Loucy (cell line): ENCODE results near the gene PMM1.

Experiments used
- H2AFZ ChIP-seq: fragments of 200-600 bp; sonication (generic); 2 replicates; pipeline ENCODE4 v1.6.0; 2016; ENCODE audit warnings: antibody characterized with exemption, mild to moderate bottlenecking, low read length, moderate library complexity
- H3F3A ChIP-seq: fragments of 200-600 bp; 2 replicates; pipeline ENCODE4 v1.6.0; 2016; ENCODE audit warnings: antibody characterized with exemption, low read depth, mild to moderate bottlenecking
- H3K27me3 ChIP-seq: fragments of 200-600 bp; sonication (generic); 2 replicates; pipeline ENCODE4 v1.6.1; 2014; ENCODE audit warnings: low read length, mild to moderate bottlenecking; ENCODE audit not compliant: insufficient read depth, poor library complexity, severe bottlenecking
- H3K36me3 ChIP-seq: fragments of 200-600 bp; sonication (generic); 2 replicates; pipeline ENCODE4 v1.6.1; 2016; ENCODE audit warnings: low read length; ENCODE audit not compliant: insufficient read depth
- H3K4me1 ChIP-seq: fragments of 200-600 bp; sonication (generic); 2 replicates; pipeline ENCODE4 v1.5.1; 2014; ENCODE audit warnings: low read length, mild to moderate bottlenecking; ENCODE audit not compliant: insufficient read depth, poor library complexity, severe bottlenecking
- H3K4me2 ChIP-seq: fragments of 200-600 bp; sonication (generic); 2 replicates; pipeline ENCODE4 v1.6.0; 2014; ENCODE audit warnings: antibody characterized with exemption, low read length, low read depth, mild to moderate bottlenecking; ENCODE audit not compliant: poor library complexity, severe bottlenecking
- H3K4me3 ChIP-seq: fragments of 200-600 bp; sonication (generic); 2 replicates; pipeline ENCODE4 v1.5.1; 2014; ENCODE audit warnings: low read length, mild to moderate bottlenecking, mixed read lengths; ENCODE audit not compliant: poor library complexity, severe bottlenecking
- H3K79me2 ChIP-seq: fragments of 200-600 bp; sonication (generic); 2 replicates; pipeline ENCODE4 v1.6.1; 2014; ENCODE audit warnings: low read length; ENCODE audit not compliant: insufficient read depth
- H3K9ac ChIP-seq: fragments of 200-600 bp; sonication (generic); 2 replicates; pipeline ENCODE4 v1.6.0; 2014; ENCODE audit warnings: mild to moderate bottlenecking, low read depth, low read length, moderate library complexity; ENCODE audit not compliant: poor library complexity, severe bottlenecking
- H3K9me2 ChIP-seq: fragments of 200-600 bp; sonication (generic); replicated peaks from 2 replicates; pipeline ENCODE4 v1.6.1; 2016; ENCODE audit warnings: low read depth, low read length, mixed read lengths
- H3K9me3 ChIP-seq: fragments of 200-600 bp; sonication (generic); 2 replicates; pipeline ENCODE4 v1.6.1; 2014; ENCODE audit warnings: mild to moderate bottlenecking, antibody characterized with exemption, low read length, low read depth; ENCODE audit not compliant: insufficient read depth
- H4K20me1 ChIP-seq: fragments of 200-600 bp; sonication (generic); 2 replicates; pipeline ENCODE4 v1.6.0; 2014; ENCODE audit warnings: antibody characterized with exemption, low read length, mild to moderate bottlenecking; ENCODE audit not compliant: insufficient read depth, poor library complexity, severe bottlenecking
- EZH2phosphoT487 ChIP-seq: fragments of 200-600 bp; IDR thresholded peaks from 2 replicates; pipeline ENCODE4 v1.6.1; 2018; ENCODE audit warnings: antibody characterized with exemption, mild to moderate bottlenecking, moderate library complexity, borderline replicate concordance
- TF ChIP-seq, protein P1 (sequence below): fragments of 200-600 bp; sonication (generic); conservative IDR thresholded peaks from 2 replicates; pipeline ENCODE4 v1.5.1; 2014; ENCODE audit warnings: mild to moderate bottlenecking, antibody characterized with exemption, low read length

The PMM1 gene

DNA sequence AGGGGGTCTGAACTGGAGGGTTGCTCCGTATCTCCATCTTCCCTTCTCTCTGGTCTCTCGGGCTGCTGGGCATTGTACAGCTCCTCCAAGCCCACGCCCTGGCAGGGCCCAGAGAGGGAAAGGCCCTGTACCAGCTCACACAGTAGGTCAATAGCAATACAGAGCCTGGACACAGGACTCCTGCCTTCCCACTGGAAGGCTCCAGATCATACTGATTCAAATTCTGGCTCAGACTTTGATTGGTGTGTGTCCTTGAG is 22.2 kb downstream of the PMM1 start:
- H3K9me2 ChIP-seq: no peaks in the 10 kb centered on the region
- no peaks in the 10 kb centered on the region for H3K4me1 ChIP-seq
- no peaks in the 10 kb centered on the region for H3K27me3 ChIP-seq
- H3K36me3 ChIP-seq: no peaks in the 10 kb centered on the region
- no peaks in the 10 kb centered on the region for H4K20me1 ChIP-seq
- H3K4me2 ChIP-seq: no peak overlapping the region
- no peaks in the 10 kb centered on the region for H3K9me3 ChIP-seq
- no peaks in the 10 kb centered on the region for H3K79me2 ChIP-seq
- no peak overlapping the region for H2AFZ ChIP-seq
- no peaks in the 10 kb centered on the region for H3F3A ChIP-seq
- TF ChIP-seq, protein P1, sequence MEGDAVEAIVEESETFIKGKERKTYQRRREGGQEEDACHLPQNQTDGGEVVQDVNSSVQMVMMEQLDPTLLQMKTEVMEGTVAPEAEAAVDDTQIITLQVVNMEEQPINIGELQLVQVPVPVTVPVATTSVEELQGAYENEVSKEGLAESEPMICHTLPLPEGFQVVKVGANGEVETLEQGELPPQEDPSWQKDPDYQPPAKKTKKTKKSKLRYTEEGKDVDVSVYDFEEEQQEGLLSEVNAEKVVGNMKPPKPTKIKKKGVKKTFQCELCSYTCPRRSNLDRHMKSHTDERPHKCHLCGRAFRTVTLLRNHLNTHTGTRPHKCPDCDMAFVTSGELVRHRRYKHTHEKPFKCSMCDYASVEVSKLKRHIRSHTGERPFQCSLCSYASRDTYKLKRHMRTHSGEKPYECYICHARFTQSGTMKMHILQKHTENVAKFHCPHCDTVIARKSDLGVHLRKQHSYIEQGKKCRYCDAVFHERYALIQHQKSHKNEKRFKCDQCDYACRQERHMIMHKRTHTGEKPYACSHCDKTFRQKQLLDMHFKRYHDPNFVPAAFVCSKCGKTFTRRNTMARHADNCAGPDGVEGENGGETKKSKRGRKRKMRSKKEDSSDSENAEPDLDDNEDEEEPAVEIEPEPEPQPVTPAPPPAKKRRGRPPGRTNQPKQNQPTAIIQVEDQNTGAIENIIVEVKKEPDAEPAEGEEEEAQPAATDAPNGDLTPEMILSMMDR: no peak
- TF ChIP-seq EZH2phosphoT487: no peak
- no peak overlapping the region for H3K4me3 ChIP-seq
- no peak overlapping the region for H3K9ac ChIP-seq

DNA sequence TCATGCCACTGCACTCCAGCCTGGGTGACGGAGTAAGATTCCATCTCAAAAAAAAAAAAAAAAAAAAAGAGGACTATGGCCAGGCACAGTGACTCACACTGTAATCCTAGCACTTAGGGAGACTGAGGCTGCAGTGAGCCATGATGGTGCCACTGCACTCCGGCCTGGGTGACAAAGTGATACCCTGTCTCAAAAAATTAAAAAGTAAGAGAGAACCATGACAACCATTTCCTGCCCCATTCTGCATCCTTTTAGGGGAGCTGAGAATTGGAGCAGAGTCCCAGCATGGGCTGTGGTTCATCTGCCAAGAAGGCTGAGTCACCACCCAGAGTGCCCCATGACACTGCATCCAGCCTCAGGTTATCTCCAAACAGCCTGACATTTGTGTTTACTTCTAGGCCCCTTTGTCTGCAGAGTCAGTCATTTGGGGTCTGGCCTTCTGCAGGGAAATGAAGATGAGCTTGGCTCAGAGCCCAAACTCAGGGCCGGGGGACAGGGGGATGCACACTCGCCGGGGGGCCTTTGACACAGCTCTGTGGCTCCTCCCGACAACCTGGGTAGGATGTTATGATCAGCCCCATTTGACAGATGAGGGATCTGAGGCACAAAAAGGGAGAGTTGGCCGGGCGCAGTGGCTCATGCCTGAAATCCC is 24.1 kb downstream of the PMM1 start:
- Histone ChIP-seq H3K79me2 (no peaks in the 10 kb centered on the region), H4K20me1 (no peaks in the 10 kb centered on the region), H3K36me3 (no peaks in the 10 kb centered on the region), H3K27me3 (peaks cover 10% of the 10 kb centered on the region), H3K4me3 (no peak overlapping the region), H3K4me1 (no peaks in the 10 kb centered on the region), H3K9ac (no peak overlapping the region), H3K9me2 (no peaks in the 10 kb centered on the region), H2AFZ (no peak overlapping the region), H3K4me2 (no peak overlapping the region), H3K9me3 (no peaks in the 10 kb centered on the region), H3F3A (no peaks in the 10 kb centered on the region)
- TF ChIP-seq EZH2phosphoT487: no peak
- TF ChIP-seq, protein P1: no peak

DNA sequence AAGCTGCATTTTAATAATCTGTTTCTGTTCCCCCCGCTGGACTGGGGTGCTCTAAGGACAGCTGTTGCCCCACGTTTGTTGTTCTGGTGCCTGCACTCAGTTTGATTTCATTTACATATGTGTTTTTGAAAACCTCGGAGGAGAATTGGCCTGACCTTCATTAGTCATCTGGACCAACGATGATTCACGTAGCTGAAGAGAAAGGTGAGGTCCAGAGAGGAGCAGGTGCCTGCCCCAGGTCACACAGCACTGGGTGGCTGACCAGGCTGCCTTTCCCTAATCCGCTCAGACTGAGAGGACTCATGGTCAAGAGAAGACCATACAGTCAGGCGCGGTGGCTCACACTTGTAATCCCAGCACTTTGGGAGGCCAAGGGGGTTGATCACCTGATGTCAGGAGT is 25.1 kb downstream of the PMM1 start:
- Histone ChIP-seq H3K79me2 (no peaks in the 10 kb centered on the region), H3K4me3 (no peak overlapping the region), H3K27me3 (peaks cover 11% of the 10 kb centered on the region), H3K4me1 (no peaks in the 10 kb centered on the region), H3K9ac (no peak overlapping the region), H3K9me3 (no peaks in the 10 kb centered on the region), H4K20me1 (no peaks in the 10 kb centered on the region), H3K4me2 (no peak overlapping the region), H3K36me3 (no peaks in the 10 kb centered on the region), H3K9me2 (no peaks in the 10 kb centered on the region), H2AFZ (no peak overlapping the region), H3F3A (no peaks in the 10 kb centered on the region)
- TF ChIP-seq, protein P1: no peak
- no peak for TF ChIP-seq EZH2phosphoT487
